Measurements from ENCODE around the gene PLAAT2. TPM values are rescaled to one million over a fixed set of nuclear protein-coding genes. Genes with fewer than 3 reads are reported as not detected.

Gene PLAAT2
- total RNA-seq, 1 experiment from 2014 or later = 0.52 TPM

DNA sequence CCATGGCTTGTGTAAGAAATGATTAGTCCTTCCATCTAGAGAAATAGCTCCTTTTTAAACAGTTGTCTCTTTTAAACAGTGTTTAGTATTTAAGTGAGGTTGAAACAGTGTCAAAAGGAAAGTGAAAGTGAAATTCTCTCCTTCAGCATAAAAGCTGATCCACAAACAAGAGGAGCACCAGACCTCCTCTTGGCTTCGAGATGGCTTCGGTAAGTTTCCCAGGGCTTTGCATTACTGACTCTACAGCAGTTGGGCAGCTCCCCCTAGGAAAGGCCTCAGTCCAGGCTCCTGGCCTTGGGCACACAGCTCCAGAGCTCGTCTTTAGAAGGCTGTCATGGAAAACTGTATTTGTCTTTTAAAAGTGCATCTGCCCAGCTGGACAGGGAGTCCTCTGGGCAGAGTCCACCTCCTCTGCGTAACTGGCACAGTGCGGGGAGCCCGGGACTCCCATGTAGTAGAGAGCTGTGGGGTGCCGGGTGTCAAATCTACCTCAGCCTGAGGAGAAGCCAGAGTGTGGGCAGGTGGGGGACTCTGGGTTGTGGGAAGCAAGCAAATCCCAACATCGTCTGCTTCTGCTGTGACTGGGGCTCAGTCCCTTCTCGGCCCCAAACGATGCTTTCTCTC lies 26.4 kb downstream of the PLAAT2 start, which contains the start of gene PLAAT4:
TSS of gene PLAAT4 (plus strand) at position 140 of the 624 bp plus-strand sequence. CDS start at position 201, 61 bp downstream.
- Histone ChIP-seq H2BK20ac (ENCODE audit: low read depth, low read length, poor library complexity, severe bottlenecking) (no peak within 1 kb of the TSS), H3K4me2 (ENCODE audit: insufficient read depth, insufficient read length, low read length) (no peak within 1 kb of the TSS), H3K14ac (ENCODE audit: insufficient read depth, low read length) (no peak within 1 kb of the TSS; the same call in 1 of the 2 replicates), H3K4ac (ENCODE audit: low read depth, low read length) (no peak within 1 kb of the TSS), H3K9ac (ENCODE audit: extremely low read depth, insufficient read length, low read length) (no peak within 1 kb of the TSS), H4K20me1 (ENCODE audit: control insufficient read depth, insufficient read depth, insufficient read length) (no peaks in the 10 kb centered on the region), H2AFZ (ENCODE audit: low read length) (no peak within 1 kb of the TSS), H3K23ac (ENCODE audit: insufficient read length, low read depth, low read length) (no peak within 1 kb of the TSS), H3T11ph (ENCODE audit: low read length) (no peak within 1 kb of the TSS), H3K18ac (ENCODE audit: insufficient read length, low read depth, low read length) (no peak within 1 kb of the TSS), H3K79me1 (ENCODE audit: insufficient read depth, low read depth, low read length, poor library complexity, severe bottlenecking) (no peaks in the 10 kb centered on the region), H3K56ac (ENCODE audit: insufficient read length, low read depth, low read length) (no peak within 1 kb of the TSS), H4K8ac (replicated peaks; ENCODE audit: insufficient read length, low read depth, low read length) (no peak within 1 kb of the TSS), H2BK5ac (ENCODE audit: insufficient read length, low read length) (no peak within 1 kb of the TSS), H2BK15ac (ENCODE audit: low read depth, low read length) (no peak within 1 kb of the TSS), H3K9me3 (ENCODE audit: control insufficient read depth, low read depth, low read length) (no peaks in the 10 kb centered on the region), H4K5ac (ENCODE audit: insufficient read length, low read depth, low read length) (no peak within 1 kb of the TSS), H2BK120ac (ENCODE audit: low read depth, low read length, poor library complexity, severe bottlenecking) (no peak within 1 kb of the TSS), H3K79me2 (ENCODE audit: insufficient read depth, low read length) (no peaks in the 10 kb centered on the region), H4K91ac (ENCODE audit: insufficient read length, low read depth, low read length) (no peak within 1 kb of the TSS), H2AK5ac (ENCODE audit: insufficient read length, low read length) (no peak within 1 kb of the TSS), H3K23me2 (ENCODE audit: insufficient read length, low read depth, low read length, poor library complexity, severe bottlenecking) (no peaks in the 10 kb centered on the region), H3K27me3 (ENCODE audit: insufficient read depth, low read length) (0 out of 2 replicates have a peak, but pooled peaks cover 2% of the 10 kb centered on the region), H3K27ac (ENCODE audit: insufficient read length, low read depth, low read length) (no peak within 1 kb of the TSS), H3K4me1 (ENCODE audit: insufficient read depth, low read length) (peaks cover 6% of the 10 kb centered on the region; the same call in 1 of the 2 replicates), H2BK12ac (ENCODE audit: insufficient read length, low read depth, low read length) (no peak within 1 kb of the TSS)
- no peak for TF ChIP-seq CTCF (conservative IDR thresholded peaks at IDR 0.05)
- H3K27ac Mint-ChIP-seq = peak within 1 kb of the TSS in 1 of 3 experiments; percentile 50; a peak in 2 of 7 replicates
- H3K36me3 Mint-ChIP-seq (ENCODE audit: insufficient read depth in 1 of 3, low read depth in 3 of 3) = peaks cover 0 to 4% (median 0%) of the 10 kb centered on the region in 3 experiments; a peak in 2 of 7 replicates
- no peaks in the 10 kb centered on the region; the same call in 1 of the 2 replicates for H3K27me3 Mint-ChIP-seq (ENCODE audit: low read depth)
- no CpG with 5 or more reads among the region's 10 CpGs for WGBS (ENCODE audit: extremely low coverage, insufficient read length, low lambda C conversion rate)
- peaks cover 7 to 9% of the 10 kb centered on the region in 2 experiments for H3K9me3 Mint-ChIP-seq
- peaks cover 39 to 42% of the 10 kb centered on the region in 2 experiments for H3K4me1 Mint-ChIP-seq
- DNase-seq = no peak
- H3K4me3 Mint-ChIP-seq = no peak within 1 kb of the TSS
